ENCODE measurements around the gene RBMS1.

Gene RBMS1

DNA sequence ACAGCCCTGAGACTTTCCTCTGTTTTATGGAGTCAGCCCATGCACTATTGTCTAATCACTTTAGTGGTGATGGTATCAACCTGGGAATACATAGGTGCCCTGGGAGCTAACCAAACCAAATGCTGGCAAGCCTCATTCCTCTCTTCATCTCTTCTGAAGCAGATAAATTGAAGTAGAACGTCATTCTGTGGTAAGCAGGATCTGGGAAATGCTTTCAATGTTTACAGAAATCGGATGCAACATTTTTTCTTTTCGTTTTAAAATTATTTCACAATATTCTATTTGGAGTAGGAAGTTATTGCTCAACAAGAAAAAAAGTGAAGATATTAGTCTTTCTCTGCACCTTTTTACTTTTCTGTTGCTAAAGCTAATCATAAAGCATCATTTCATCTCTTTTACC is 114.2 kb downstream of the RBMS1 start:
- TF ChIP-seq, protein P1, sequence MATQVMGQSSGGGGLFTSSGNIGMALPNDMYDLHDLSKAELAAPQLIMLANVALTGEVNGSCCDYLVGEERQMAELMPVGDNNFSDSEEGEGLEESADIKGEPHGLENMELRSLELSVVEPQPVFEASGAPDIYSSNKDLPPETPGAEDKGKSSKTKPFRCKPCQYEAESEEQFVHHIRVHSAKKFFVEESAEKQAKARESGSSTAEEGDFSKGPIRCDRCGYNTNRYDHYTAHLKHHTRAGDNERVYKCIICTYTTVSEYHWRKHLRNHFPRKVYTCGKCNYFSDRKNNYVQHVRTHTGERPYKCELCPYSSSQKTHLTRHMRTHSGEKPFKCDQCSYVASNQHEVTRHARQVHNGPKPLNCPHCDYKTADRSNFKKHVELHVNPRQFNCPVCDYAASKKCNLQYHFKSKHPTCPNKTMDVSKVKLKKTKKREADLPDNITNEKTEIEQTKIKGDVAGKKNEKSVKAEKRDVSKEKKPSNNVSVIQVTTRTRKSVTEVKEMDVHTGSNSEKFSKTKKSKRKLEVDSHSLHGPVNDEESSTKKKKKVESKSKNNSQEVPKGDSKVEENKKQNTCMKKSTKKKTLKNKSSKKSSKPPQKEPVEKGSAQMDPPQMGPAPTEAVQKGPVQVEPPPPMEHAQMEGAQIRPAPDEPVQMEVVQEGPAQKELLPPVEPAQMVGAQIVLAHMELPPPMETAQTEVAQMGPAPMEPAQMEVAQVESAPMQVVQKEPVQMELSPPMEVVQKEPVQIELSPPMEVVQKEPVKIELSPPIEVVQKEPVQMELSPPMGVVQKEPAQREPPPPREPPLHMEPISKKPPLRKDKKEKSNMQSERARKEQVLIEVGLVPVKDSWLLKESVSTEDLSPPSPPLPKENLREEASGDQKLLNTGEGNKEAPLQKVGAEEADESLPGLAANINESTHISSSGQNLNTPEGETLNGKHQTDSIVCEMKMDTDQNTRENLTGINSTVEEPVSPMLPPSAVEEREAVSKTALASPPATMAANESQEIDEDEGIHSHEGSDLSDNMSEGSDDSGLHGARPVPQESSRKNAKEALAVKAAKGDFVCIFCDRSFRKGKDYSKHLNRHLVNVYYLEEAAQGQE (IDR thresholded peaks at IDR 0.05; ENCODE audit: insufficient read depth in 1 of 2, low read depth in 2 of 2, low read length in 2 of 2) = no peak
- TF ChIP-seq FOXP2 (optimal IDR thresholded peaks at IDR 0.05; ENCODE audit: borderline replicate concordance, extremely low read depth, extremely low read length, insufficient read depth) = no peak

DNA sequence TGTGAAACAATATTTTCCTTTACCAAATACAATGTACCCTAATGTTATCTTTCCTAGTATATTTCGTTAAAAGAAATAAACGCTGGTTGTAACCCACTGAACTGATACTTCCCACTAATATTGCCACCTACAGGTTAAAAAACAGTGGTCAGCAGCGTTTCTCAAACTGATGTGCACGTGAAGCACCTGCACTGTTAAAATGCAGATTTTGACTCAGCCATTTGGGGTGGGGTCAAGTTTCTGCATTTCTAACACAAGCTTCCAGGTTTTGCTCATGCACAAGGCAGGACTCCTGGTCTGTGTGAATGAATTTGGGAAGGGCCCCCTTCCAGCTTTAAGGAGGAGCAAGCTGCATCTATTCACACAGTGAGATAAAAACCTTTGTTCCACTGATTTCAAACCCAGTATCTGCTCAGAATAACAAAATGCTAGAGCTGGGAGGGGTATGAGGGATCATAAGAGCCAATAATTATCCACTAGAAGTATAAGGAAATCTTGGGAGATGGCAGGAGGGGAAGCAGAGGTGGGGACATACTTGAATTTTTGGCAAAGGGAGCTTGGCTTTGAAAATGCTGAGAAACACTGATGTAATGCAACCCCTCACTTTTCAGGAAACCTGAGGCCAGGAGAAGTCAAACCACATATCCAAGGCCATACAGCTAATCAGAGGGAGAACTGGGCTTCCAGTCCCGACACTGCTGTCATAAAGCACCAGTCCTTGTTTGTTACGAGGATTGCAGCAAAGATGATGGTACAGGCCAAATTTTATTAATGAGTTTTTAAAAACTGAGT is 116.2 kb downstream of the RBMS1 start:
- TF ChIP-seq SIN3A (IDR thresholded peaks at IDR 0.05; ENCODE audit: borderline replicate concordance, insufficient read depth, low read length) = no peak
- TF ChIP-seq POLR2AphosphoS5 (IDR thresholded peaks at IDR 0.05; ENCODE audit: low read depth, low read length) = no peak

DNA sequence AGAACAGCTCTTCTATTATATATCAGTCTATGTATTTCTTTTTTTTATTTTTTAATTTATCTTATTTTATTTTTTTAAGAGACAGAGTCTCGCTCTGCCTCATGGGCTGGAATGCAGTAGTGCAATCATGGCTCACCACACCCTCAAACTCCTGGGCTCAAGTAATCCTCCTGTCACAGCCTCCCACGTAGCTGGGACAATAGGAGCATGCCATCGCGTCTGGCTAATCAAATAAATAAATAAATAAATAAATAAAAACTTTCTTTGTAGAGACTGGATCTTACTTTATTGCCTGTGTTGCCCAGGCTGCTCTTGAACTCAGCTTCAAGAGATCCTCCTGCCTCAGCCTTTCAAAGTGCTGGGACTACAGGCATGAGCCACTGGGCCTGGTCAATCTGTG is 117.0 kb downstream of the RBMS1 start:
- TF ChIP-seq TAF1 (IDR thresholded peaks at IDR 0.05; ENCODE audit: borderline replicate concordance, insufficient read depth, low read length) = no peak
- TF ChIP-seq, protein P1 (IDR thresholded peaks at IDR 0.05; ENCODE audit: insufficient read depth in 1 of 2, low read depth in 2 of 2, low read length in 2 of 2) = no peak
- no peak for TF ChIP-seq FOXP2 (optimal IDR thresholded peaks at IDR 0.05; ENCODE audit: borderline replicate concordance, extremely low read depth, extremely low read length, insufficient read depth)
- TF ChIP-seq SIN3A (IDR thresholded peaks at IDR 0.05; ENCODE audit: borderline replicate concordance, insufficient read depth, low read length) = no peak
- TF ChIP-seq POLR2AphosphoS5 (IDR thresholded peaks at IDR 0.05; ENCODE audit: low read depth, low read length) = no peak

DNA sequence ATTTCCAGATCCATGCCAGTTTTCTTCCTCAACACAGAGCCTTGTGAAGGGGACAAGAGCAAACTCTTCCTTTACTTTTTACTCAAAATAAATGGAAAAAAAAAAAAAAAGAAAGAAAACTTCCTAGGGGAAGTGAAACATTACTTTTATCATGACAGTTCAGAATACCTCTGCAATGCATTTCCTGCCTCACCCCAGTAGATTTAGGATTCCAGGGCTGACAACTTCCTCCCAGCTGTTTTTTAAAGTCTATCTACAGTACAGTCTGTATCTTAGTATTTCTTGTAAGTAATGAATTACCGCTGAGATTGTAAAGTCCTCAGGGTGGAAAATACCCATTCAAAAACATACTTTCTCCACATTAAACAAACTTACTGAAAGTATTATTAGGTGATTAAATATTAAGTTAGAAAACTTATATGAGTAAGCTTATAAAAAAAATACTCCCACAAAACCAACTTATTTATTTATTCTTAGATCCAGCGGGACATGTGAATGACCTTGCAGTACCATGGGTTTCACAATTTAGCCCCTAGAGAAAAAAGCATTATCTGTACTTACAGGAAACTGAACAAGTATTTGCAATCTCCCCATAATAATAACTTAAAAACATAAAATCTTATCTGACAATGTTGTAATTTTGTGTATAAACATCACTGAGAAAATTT is 117.7 kb downstream of the RBMS1 start:
- TF ChIP-seq, protein P1 (IDR thresholded peaks at IDR 0.05; ENCODE audit: insufficient read depth in 1 of 2, low read depth in 2 of 2, low read length in 2 of 2) = no peak

DNA sequence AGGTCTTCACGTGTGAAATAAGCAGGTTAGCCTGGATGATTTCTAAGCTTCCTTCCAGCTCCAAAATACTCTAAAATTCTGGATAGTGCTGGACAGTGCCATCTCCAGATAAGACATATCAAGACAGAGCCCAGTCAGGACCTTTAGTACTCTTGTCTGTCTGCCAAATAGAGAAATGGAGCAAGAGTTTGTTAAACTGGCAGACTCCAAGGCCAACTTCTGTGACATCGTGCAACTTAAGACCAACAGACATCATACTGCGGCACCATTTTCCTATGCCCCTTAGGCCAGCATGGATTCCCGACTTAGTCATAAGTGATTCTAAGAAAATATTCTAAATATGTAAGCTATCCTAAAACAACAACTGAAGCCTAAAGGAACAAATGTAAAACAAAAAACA is 118.6 kb downstream of the RBMS1 start:
- TF ChIP-seq TAF1 (IDR thresholded peaks at IDR 0.05; ENCODE audit: borderline replicate concordance, insufficient read depth, low read length) (no peak), FOXP2 (optimal IDR thresholded peaks at IDR 0.05; ENCODE audit: borderline replicate concordance, extremely low read depth, extremely low read length, insufficient read depth) (no peak), POLR2AphosphoS5 (IDR thresholded peaks at IDR 0.05; ENCODE audit: low read depth, low read length) (no peak), SIN3A (IDR thresholded peaks at IDR 0.05; ENCODE audit: borderline replicate concordance, insufficient read depth, low read length) (no peak)
- TF ChIP-seq, protein P1 (IDR thresholded peaks at IDR 0.05; ENCODE audit: insufficient read depth in 1 of 2, low read depth in 2 of 2, low read length in 2 of 2) = no peak
